GM23338 (cell line): ENCODE data around the gene MACF1. TPM values are rescaled to one million over a fixed set of nuclear protein-coding genes. Genes with fewer than 3 reads are reported as not detected.

ENCODE experiments used
- ATAC-seq: fragments of 200-7000 bp; cut with Tn5 transposase; 3 replicates; pipeline ENCODE4 v1.9.1; 2020
- DNase-seq: peaks from one replicate; pipeline ENCODE4 v3.0.0-alpha.2; 2015; ENCODE audit warnings: low spot score
- H2AFZ ChIP-seq: fragments of 200-600 bp; sonication (generic); 2 replicates; pipeline ENCODE4 v1.8.0; 2016; ENCODE audit warnings: antibody characterized with exemption, mild to moderate bottlenecking, moderate library complexity
- H3F3A ChIP-seq: fragments of 200-600 bp; sonication (generic); replicated peaks from 2 replicates; pipeline ENCODE4 v1.8.0; 2017; ENCODE audit warnings: antibody characterized with exemption, mixed run types, low read depth
- H3K27ac ChIP-seq: fragments of 200-600 bp; sonication (generic); 2 replicates; pipeline ENCODE4 v1.6.1; 2016; ENCODE audit warnings: low read depth
- H3K27me3 ChIP-seq: fragments of 200-600 bp; sonication (generic); 2 replicates; pipeline ENCODE4 v1.8.0; 2016; ENCODE audit warnings: mild to moderate bottlenecking, mixed run types, moderate library complexity; ENCODE audit not compliant: insufficient read depth
- H3K36me3 ChIP-seq: fragments of 200-600 bp; sonication (generic); 2 replicates; pipeline ENCODE4 v1.8.0; 2016; ENCODE audit warnings: mild to moderate bottlenecking; ENCODE audit not compliant: insufficient read depth
- H3K4me1 ChIP-seq: fragments of 200-600 bp; sonication (generic); 2 replicates; pipeline ENCODE4 v1.8.0; 2016; ENCODE audit warnings: mild to moderate bottlenecking, moderate library complexity; ENCODE audit not compliant: insufficient read depth
- H3K4me2 ChIP-seq: fragments of 200-600 bp; sonication (generic); 2 replicates; pipeline ENCODE4 v1.7.1; 2017; ENCODE audit warnings: mixed run types
- H3K4me3 ChIP-seq: fragments of 200-600 bp; sonication (generic); 2 replicates; pipeline ENCODE4 v1.6.1; 2016; ENCODE audit warnings: mixed run types
- H3K79me2 ChIP-seq: fragments of 200-600 bp; sonication (generic); replicated peaks from 2 replicates; pipeline ENCODE4 v1.8.0; 2017; ENCODE audit warnings: mild to moderate bottlenecking; ENCODE audit not compliant: insufficient read depth
- H3K9me2 ChIP-seq: fragments of 200-600 bp; sonication (generic); 2 replicates; pipeline ENCODE4 v1.8.0; 2017; ENCODE audit not compliant: insufficient read depth
- H4K20me1 ChIP-seq: fragments of 200-600 bp; sonication (generic); replicated peaks from 2 replicates; pipeline ENCODE4 v1.8.0; 2017; ENCODE audit warnings: mild to moderate bottlenecking; ENCODE audit not compliant: insufficient read depth
- H3K27ac Mint-ChIP-seq: 2 replicates; pipeline ENCODE4 v1.8.0; 2020; ENCODE audit warnings: inconsistent platforms, mild to moderate bottlenecking, moderate library complexity, mixed read lengths
- H3K27me3 Mint-ChIP-seq: 3 replicates; pipeline ENCODE4 v1.8.0; 2022; ENCODE audit warnings: low read depth, mild to moderate bottlenecking, moderate library complexity, mixed read lengths, inconsistent platforms; ENCODE audit not compliant: insufficient read depth, poor library complexity
- H3K36me3 Mint-ChIP-seq: 3 replicates; pipeline ENCODE4 v1.8.0; 2021; ENCODE audit warnings: low read depth, mild to moderate bottlenecking, inconsistent platforms, moderate library complexity, mixed read lengths
- H3K4me1 Mint-ChIP-seq: 3 replicates; pipeline ENCODE4 v1.8.0; 2020; ENCODE audit warnings: mild to moderate bottlenecking, inconsistent platforms, mixed read lengths
- H3K4me3 Mint-ChIP-seq: 3 replicates; pipeline ENCODE4 v1.8.0; 2021; ENCODE audit warnings: moderate library complexity, mild to moderate bottlenecking, inconsistent platforms, mixed read lengths
- H3K9me3 Mint-ChIP-seq: 3 replicates; pipeline ENCODE4 v1.8.0; 2020; ENCODE audit warnings: moderate library complexity, mild to moderate bottlenecking, inconsistent platforms, mixed read lengths
- CREB1 ChIP-seq: fragments of 250-450 bp; sonication (Bioruptor Pico); IDR thresholded peaks from 2 replicates; pipeline ENCODE4 v1.5.0; 2020; ENCODE audit warnings: low read depth, mild to moderate bottlenecking, moderate library complexity
- CTCF ChIP-seq, 2 experiments: fragments of 200-600 bp in 1 of 2; sonication (generic) in 1 of 2; conservative IDR thresholded peaks; 2 replicates each; pipeline versions ENCODE4 v1.5.1 to v1.6.1; 2016 to 2017; ENCODE audit warnings: antibody characterized with exemption in 2 of 2, low read depth in 2 of 2, mild to moderate bottlenecking in 2 of 2, moderate library complexity in 1 of 2
- EZH2 ChIP-seq: fragments of 200-600 bp; sonication (generic); IDR thresholded peaks from one replicate; pipeline ENCODE4 v1.8.0; 2017; ENCODE audit warnings: antibody characterized with exemption, mild to moderate bottlenecking, low read depth; ENCODE audit not compliant: unreplicated experiment
- EZH2phosphoT487 ChIP-seq: fragments of 200-600 bp; sonication (generic); IDR thresholded peaks from one replicate; pipeline ENCODE4 v1.8.1; 2018; ENCODE audit warnings: antibody characterized with exemption; ENCODE audit not compliant: unreplicated experiment
- NANOG ChIP-seq: IDR thresholded peaks from 2 replicates; pipeline ENCODE4 v1.6.1; 2016; ENCODE audit warnings: antibody characterized with exemption, borderline replicate concordance
- POLR2AphosphoS5 ChIP-seq: IDR thresholded peaks from 2 replicates; pipeline ENCODE4 v1.6.1; 2016; ENCODE audit warnings: antibody characterized with exemption, low read depth
- REST ChIP-seq: IDR thresholded peaks from one replicate; pipeline ENCODE4 v1.6.1; 2018; ENCODE audit warnings: antibody characterized with exemption; ENCODE audit not compliant: unreplicated experiment
- ZNF462 ChIP-seq: fragments of 250-450 bp; sonication (Bioruptor Pico); IDR thresholded peaks from 2 replicates; pipeline ENCODE4 v1.5.0; 2020; ENCODE audit warnings: mild to moderate bottlenecking, moderate library complexity
- polyA plus RNA-seq: library from polyadenylated mRNA; unstranded; fragments of >200 nt; fragmentation: Nextera tagmentation; extraction: Ambion mirVana; gene quantifications from 2 replicates; pipeline ENCODE4 v1.2.1, GENCODE V29; 2016
- total RNA-seq: library from RNA; depleted of rRNA; stranded (reverse); fragments of >200 nt; shearing (Covaris generic); gene quantifications from 2 replicates; pipeline ENCODE4 v1.2.3, GENCODE V29; 2014

The MACF1 gene
- total and polyA plus RNA-seq, 2 experiments from 2014 or later, result 104 to 399 TPM

GRCh38 chr1:39272798-39273469 lies 68.4 kb downstream of the MACF1 start (continued):
- TF ChIP-seq ZNF462 (CRISPR knock-in tag) (no peak), CTCF (conservative IDR thresholded peaks at IDR 0.05; ENCODE audit: low read depth in 2 of 2) (no peak), CREB1 (CRISPR knock-in tag) (no peak), NANOG (no peak)

- Mint-ChIP-seq H3K4me1 (peaks cover 56% of the 10 kb centered on the region), H3K4me3 (no peak overlapping the region), H3K27me3 (no peaks in the 10 kb centered on the region), H3K36me3 (no peaks in the 10 kb centered on the region), H3K9me3 (no peaks in the 10 kb centered on the region), H3K27ac (peak overlapping the region; percentile 38; the same call in 1 of the 2 replicates)
- Histone ChIP-seq H3K4me2 (no peak overlapping the region), H3K9me2 (no peaks in the 10 kb centered on the region), H3K27me3 (no peaks in the 10 kb centered on the region), H3K4me1 (peaks cover 56% of the 10 kb centered on the region), H3K4me3 (no peak overlapping the region), H4K20me1 (peaks cover 5% of the 10 kb centered on the region), H2AFZ (no peak overlapping the region), H3F3A (no peaks in the 10 kb centered on the region), H3K36me3 (no peaks in the 10 kb centered on the region), H3K79me2 (peaks cover 97% of the 10 kb centered on the region), H3K27ac (no peak overlapping the region; the same call in 1 of the 2 replicates)
- ATAC-seq, result no peak
- DNase-seq, result no peak
- no peak for TF ChIP-seq POLR2AphosphoS5
- no peak for TF ChIP-seq CTCF (conservative IDR thresholded peaks at IDR 0.05; ENCODE audit: low read depth in 2 of 2)
- TF ChIP-seq REST, result no peak
- TF ChIP-seq EZH2, result no peak
- TF ChIP-seq EZH2phosphoT487, result no peak
- TF ChIP-seq NANOG, result no peak
These were observed 71.5 kb downstream of the MACF1 start for GRCh38 chr1:39275836-39276507.
